LNCaP clone FGC (cell line): ENCODE results near the gene SORCS3.

Experiments
- DNase-seq: peaks from one replicate; pipeline ENCODE4 v3.0.0-alpha.2; 2011; ENCODE audit warnings: low read depth
- H3K4me3 ChIP-seq: 2 replicates; pipeline ENCODE4 v1.5.1; 2011; ENCODE audit warnings: mild to moderate bottlenecking, low read depth, low read length, control low read depth
- TF ChIP-seq, protein P1 (sequence below): IDR thresholded peaks from 2 replicates; pipeline ENCODE4 v1.5.1; 2012; ENCODE audit warnings: mild to moderate bottlenecking; ENCODE audit not compliant: control insufficient read depth, insufficient read depth; ENCODE audit errors: extremely low read depth

Gene SORCS3

GRCh38 chr10:104678658-104679057, 37.6 kb downstream of the SORCS3 start:
- H3K4me3 ChIP-seq, result no peak overlapping the region
- TF ChIP-seq, protein P1, sequence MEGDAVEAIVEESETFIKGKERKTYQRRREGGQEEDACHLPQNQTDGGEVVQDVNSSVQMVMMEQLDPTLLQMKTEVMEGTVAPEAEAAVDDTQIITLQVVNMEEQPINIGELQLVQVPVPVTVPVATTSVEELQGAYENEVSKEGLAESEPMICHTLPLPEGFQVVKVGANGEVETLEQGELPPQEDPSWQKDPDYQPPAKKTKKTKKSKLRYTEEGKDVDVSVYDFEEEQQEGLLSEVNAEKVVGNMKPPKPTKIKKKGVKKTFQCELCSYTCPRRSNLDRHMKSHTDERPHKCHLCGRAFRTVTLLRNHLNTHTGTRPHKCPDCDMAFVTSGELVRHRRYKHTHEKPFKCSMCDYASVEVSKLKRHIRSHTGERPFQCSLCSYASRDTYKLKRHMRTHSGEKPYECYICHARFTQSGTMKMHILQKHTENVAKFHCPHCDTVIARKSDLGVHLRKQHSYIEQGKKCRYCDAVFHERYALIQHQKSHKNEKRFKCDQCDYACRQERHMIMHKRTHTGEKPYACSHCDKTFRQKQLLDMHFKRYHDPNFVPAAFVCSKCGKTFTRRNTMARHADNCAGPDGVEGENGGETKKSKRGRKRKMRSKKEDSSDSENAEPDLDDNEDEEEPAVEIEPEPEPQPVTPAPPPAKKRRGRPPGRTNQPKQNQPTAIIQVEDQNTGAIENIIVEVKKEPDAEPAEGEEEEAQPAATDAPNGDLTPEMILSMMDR, result no peak
- DNase-seq, result no peak

DNA sequence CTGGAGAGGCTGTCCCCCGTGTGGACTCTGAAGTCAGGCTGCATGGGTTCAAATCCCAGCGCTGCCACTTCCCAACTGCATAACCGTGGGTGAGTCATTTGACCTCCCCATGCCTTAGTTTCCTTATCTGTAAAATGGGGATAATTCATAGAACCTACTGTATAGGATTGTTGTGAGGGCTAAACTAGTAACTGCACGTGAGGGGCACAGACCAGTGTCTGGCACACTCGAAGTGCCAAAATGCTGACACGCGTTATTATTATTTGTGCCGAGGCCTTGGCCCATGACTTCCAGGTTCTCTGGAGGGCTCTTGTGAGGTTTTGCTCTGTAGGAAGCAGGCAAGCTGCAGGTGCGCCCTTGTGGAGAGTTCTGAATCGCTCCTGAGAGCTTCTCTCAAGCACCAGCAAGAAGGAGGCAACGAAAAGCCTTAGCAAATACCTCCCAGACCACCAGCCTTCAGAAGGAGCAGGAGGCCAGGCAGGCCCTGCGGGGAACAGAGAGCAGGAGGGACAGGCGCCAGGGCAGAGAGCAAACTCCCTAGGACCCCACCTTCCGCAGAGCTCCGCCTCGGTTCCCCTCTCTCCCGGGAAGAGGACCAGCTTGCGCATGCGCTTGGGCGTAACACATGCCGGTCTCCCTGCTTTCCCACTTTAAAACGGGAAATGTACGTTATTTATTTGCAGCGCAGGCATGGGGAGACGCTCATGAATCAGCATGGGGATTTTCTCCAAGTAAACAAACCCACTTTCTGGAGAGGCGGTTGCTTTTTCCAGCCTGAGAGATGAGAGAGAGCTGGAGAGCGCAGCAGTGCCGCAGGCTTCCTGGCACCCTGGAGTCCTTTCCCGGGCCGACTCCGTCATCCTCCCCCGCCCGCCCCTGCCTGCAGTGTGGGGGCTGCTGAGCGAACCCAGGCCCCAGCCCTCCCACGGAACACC, 39.6 kb downstream of the SORCS3 start:
- no peak for DNase-seq
- no peak overlapping the region for H3K4me3 ChIP-seq

GRCh38 chr10:104681485-104681884, 40.4 kb downstream of the SORCS3 start:
- no peak overlapping the region for H3K4me3 ChIP-seq
- TF ChIP-seq, protein P1, result no peak

More for the DNA sequence above, 39.6 kb downstream of the SORCS3 start:
- TF ChIP-seq, protein P1, result no peak

DNA sequence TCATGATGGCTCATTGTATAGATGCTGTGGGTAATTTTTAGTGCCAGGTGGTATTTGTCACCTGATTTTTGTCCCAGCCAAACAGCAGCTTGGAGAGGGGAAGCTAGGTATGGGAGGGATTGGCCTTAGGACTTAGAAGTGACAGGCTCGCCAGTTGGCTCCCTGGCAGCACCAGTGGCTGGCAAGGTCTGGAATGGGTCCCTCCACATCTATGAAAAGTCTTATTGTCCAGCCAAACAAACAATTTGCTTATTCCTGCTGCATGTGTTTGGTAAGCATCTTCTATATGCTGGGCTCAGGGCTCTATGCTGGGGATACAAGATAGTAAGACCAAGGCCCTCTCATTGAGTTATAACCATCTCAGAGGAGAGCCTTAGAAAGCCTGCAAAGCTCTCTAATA, 42.5 kb downstream of the SORCS3 start:
- H3K4me3 ChIP-seq, result no peak overlapping the region
- TF ChIP-seq, protein P1, result no peak
- DNase-seq, result no peak

More at GRCh38 chr10:104681485-104681884, 40.4 kb downstream of the SORCS3 start:
- DNase-seq, result no peak

DNA sequence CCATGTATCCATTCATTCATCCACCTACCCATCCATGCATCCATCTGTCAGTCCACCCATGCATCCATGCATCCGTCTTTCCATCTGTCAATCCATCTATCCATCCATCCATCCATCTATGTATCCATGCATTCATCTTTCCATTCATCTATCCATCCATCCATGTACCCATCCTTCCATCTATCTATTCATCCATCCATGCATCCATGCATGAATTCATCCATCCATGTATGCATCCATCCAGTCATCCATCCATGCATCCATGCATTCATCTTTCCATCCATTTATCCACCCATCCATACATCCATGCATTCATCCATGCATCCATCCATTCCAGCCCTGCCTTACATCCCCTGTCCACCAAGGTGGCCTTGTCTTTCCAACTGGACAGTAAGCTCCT, 45.7 kb downstream of the SORCS3 start:
- no peak overlapping the region for H3K4me3 ChIP-seq
- TF ChIP-seq, protein P1, result no peak
- no peak for DNase-seq

DNA sequence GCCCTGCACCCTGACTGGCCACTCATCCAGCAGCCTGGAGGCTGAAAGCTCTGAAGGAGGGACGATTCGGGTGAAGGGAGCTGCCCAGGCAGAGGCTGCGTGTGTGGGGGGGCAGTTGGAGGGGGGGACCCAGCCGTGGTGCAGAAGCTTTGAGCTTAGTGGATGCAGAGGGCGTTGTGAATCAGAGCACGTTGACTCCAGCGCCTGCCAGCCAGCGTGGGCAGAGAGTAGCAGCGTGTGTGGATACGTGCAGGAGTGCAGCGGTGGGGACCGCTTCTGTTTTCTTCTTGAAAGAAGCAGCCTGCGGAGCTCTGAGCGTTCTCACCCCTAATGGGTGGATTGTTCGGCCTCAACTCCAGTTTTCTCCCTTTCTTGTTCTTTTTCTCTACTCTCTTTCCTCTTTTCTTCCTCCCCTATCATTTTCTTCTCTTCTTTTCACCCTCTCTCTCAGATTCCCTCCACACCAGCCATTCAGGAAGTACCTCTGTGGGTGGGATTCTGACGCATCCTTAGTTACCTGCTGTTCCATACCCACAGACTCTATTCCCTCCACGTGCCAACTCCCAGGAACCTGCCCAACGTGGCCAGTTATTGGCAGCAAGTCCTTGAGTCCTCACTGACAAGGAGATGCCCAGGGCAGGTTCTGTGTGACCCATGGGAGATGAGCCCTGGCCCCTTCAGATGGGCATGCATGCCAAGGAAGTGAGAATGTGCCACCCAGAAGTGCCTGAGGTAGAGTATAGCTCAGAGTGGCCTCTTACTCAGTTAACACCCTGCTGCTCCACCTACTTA, 47.4 kb downstream of the SORCS3 start:
- DNase-seq, result no peak
- H3K4me3 ChIP-seq, result no peak overlapping the region
- TF ChIP-seq, protein P1, result no peak
